Type B pancreatic cell (in vitro differentiated cells): ENCODE results near the gene CPNE4. TPM values are rescaled to one million over a fixed set of nuclear protein-coding genes. Genes with fewer than 3 reads are reported as not detected.

Source experiments
- DNase-seq: peaks from one replicate; pipeline ENCODE4 v3.0.0; 2021; ENCODE audit warnings: mixed read lengths; ENCODE audit not compliant: unreplicated experiment; ENCODE audit errors: extremely low spot score
- H3K27ac Mint-ChIP-seq: 2 replicates; pipeline ENCODE4 v1.8.0; 2021; ENCODE audit warnings: mild to moderate bottlenecking, mixed read lengths
- H3K27me3 Mint-ChIP-seq: 2 replicates; pipeline ENCODE4 v1.8.0; 2021; ENCODE audit warnings: mixed read lengths
- H3K36me3 Mint-ChIP-seq: 2 replicates; pipeline ENCODE4 v1.8.0; 2021; ENCODE audit warnings: mixed read lengths
- H3K4me1 Mint-ChIP-seq: one replicate; pipeline ENCODE4 v1.8.0; 2021; ENCODE audit warnings: mixed read lengths; ENCODE audit not compliant: unreplicated experiment
- H3K4me3 Mint-ChIP-seq: 2 replicates; pipeline ENCODE4 v1.8.0; 2021; ENCODE audit warnings: mild to moderate bottlenecking, mixed read lengths
- H3K9me3 Mint-ChIP-seq: 2 replicates; pipeline ENCODE4 v1.8.0; 2021; ENCODE audit warnings: mixed read lengths
- CTCF ChIP-seq: fragments of 200-600 bp; sonication (generic); conservative IDR thresholded peaks from 2 replicates; pipeline ENCODE4 v1.5.0; 2021; ENCODE audit warnings: antibody characterized with exemption, mild to moderate bottlenecking
- total RNA-seq: library from RNA; stranded (reverse); gene quantifications from 2 replicates; pipeline ENCODE4 v1.2.1, GENCODE V29; 2021; ENCODE audit warnings: low replicate concordance

The CPNE4 gene
- total RNA-seq, 1 donor from 2014 or later, result 5.2 TPM

- no peaks in the 10 kb centered on the region for H3K36me3 Mint-ChIP-seq
- no peak overlapping the region for H3K4me3 Mint-ChIP-seq
- no peaks in the 10 kb centered on the region for H3K4me1 Mint-ChIP-seq
- no peak for TF ChIP-seq CTCF
- H3K27ac Mint-ChIP-seq, result no peak overlapping the region
- peaks cover 6% of the 10 kb centered on the region for H3K27me3 Mint-ChIP-seq
- H3K9me3 Mint-ChIP-seq, result no peaks in the 10 kb centered on the region
- DNase-seq, result no peak
Measured at GRCh38 chr3:131735544-131735943, 299.3 kb downstream of the CPNE4 start.

- Mint-ChIP-seq H3K4me3 (no peak overlapping the region), H3K27ac (no peak overlapping the region), H3K36me3 (no peaks in the 10 kb centered on the region), H3K9me3 (no peaks in the 10 kb centered on the region), H3K4me1 (no peaks in the 10 kb centered on the region), H3K27me3 (peaks cover 6% of the 10 kb centered on the region)
- TF ChIP-seq CTCF, result no peak
- no peak for DNase-seq
Measured at GRCh38 chr3:131735116-131735515, 299.7 kb downstream of the CPNE4 start.

DNA sequence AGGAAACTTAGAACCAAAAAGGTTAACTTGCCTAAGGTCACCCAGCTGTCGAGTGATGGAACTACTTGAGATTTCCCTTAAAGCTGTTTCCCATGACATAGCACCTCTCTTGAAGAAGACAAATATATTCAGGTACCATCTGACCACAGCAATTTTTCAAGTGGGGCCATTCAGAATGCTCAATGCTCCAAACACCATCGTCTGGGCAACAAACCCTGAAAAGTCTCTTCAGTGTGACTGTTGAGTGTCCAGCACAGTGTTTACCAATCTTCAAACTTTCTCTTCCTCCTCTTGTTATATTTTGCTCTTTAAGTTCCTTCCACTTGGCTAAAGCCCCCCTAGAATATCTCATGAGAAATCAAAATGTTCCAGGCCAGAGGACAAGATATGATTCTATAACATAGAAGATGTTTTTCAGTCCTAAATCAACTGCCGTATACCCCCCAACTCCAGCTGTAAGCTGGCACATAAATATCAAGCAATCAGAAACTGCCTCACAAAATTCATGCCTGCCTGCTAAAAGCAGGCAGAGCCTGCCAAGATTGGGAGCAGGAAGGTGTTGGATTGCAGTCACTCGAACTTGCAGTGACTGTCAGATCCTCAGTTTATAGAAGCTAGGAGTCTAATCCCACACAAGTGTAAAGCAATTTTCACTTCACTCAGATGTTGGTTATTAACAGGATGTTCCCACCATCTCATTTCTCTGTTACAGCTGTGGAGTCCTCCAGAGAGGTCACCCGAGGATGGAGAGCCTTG is 301.6 kb downstream of the CPNE4 start:
- H3K36me3 Mint-ChIP-seq, result no peaks in the 10 kb centered on the region

DNA sequence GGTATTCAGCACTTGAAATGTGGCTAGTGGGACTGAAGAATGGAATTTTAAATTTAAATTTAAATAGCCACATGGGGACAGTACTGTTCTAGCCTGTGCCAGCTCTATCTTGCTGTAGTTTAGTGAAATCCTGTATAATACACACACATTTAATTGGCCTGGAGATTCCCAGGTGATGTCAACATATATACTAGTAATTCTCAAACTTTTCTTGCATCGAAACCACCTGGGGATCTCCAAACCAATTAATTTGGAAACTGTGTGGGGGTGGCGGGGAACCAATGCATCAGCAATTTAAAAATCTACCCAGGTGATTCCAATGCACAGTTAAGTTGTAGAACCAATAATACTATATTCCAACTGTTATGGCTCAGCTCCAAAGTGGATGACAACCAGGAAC is 303.1 kb downstream of the CPNE4 start:
- no peak overlapping the region for H3K4me3 Mint-ChIP-seq
- H3K36me3 Mint-ChIP-seq, result no peaks in the 10 kb centered on the region
- no peaks in the 10 kb centered on the region for H3K9me3 Mint-ChIP-seq
- DNase-seq, result no peak
- no peaks in the 10 kb centered on the region for H3K4me1 Mint-ChIP-seq
- H3K27me3 Mint-ChIP-seq, result peaks cover 3% of the 10 kb centered on the region
- H3K27ac Mint-ChIP-seq, result no peak overlapping the region
- TF ChIP-seq CTCF, result no peak

More for the DNA sequence above, 301.6 kb downstream of the CPNE4 start:
- DNase-seq, result no peak
- TF ChIP-seq CTCF, result no peak
- H3K4me3 Mint-ChIP-seq, result no peak overlapping the region
- H3K27ac Mint-ChIP-seq, result no peak overlapping the region
- H3K4me1 Mint-ChIP-seq, result no peaks in the 10 kb centered on the region
- no peaks in the 10 kb centered on the region for H3K9me3 Mint-ChIP-seq
- peaks cover 3% of the 10 kb centered on the region for H3K27me3 Mint-ChIP-seq

GRCh38 chr3:131730581-131730980 is 304.2 kb downstream of the CPNE4 start:
- Mint-ChIP-seq H3K9me3 (no peaks in the 10 kb centered on the region), H3K4me3 (no peak overlapping the region), H3K36me3 (no peaks in the 10 kb centered on the region), H3K27ac (no peak overlapping the region), H3K27me3 (peaks cover 3% of the 10 kb centered on the region), H3K4me1 (no peaks in the 10 kb centered on the region)
- DNase-seq, result no peak
- no peak for TF ChIP-seq CTCF
